NB4 (cell line): Measurements from ENCODE around the gene AP3B1.

Experiments used
- MYC ChIP-seq: IDR thresholded peaks from 2 replicates; pipeline ENCODE4 v1.6.1; 2011; ENCODE audit warnings: low read depth, low read length
- POLR2A ChIP-seq: IDR thresholded peaks from 2 replicates; pipeline ENCODE4 v1.6.1; 2011; ENCODE audit warnings: mild to moderate bottlenecking; ENCODE audit not compliant: insufficient read length; ENCODE audit errors: extremely low read depth
- TF ChIP-seq, protein P1 (sequence below): IDR thresholded peaks from one replicate; pipeline ENCODE4 v1.5.1; 2012; ENCODE audit warnings: low read depth, low read length
- TF ChIP-seq, protein P2 (sequence below): IDR thresholded peaks from 2 replicates; pipeline ENCODE4 v1.6.1; 2011; ENCODE audit warnings: low read depth, low read length

GRCh38 chr5:78090002-78090401 lies 204.5 kb downstream of the AP3B1 start:
- TF ChIP-seq, protein P1, sequence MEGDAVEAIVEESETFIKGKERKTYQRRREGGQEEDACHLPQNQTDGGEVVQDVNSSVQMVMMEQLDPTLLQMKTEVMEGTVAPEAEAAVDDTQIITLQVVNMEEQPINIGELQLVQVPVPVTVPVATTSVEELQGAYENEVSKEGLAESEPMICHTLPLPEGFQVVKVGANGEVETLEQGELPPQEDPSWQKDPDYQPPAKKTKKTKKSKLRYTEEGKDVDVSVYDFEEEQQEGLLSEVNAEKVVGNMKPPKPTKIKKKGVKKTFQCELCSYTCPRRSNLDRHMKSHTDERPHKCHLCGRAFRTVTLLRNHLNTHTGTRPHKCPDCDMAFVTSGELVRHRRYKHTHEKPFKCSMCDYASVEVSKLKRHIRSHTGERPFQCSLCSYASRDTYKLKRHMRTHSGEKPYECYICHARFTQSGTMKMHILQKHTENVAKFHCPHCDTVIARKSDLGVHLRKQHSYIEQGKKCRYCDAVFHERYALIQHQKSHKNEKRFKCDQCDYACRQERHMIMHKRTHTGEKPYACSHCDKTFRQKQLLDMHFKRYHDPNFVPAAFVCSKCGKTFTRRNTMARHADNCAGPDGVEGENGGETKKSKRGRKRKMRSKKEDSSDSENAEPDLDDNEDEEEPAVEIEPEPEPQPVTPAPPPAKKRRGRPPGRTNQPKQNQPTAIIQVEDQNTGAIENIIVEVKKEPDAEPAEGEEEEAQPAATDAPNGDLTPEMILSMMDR = no peak
- no peak for TF ChIP-seq POLR2A
- TF ChIP-seq, protein P2, sequence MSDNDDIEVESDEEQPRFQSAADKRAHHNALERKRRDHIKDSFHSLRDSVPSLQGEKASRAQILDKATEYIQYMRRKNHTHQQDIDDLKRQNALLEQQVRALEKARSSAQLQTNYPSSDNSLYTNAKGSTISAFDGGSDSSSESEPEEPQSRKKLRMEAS = no peak
- TF ChIP-seq MYC = no peak
